ENCODE measurements around the gene SYTL5. TPM values are rescaled to one million over a fixed set of nuclear protein-coding genes. Genes with fewer than 3 reads are reported as not detected.

Gene SYTL5
- total and polyA plus RNA-seq, 9 donors = 0.07 to 0.39 (median 0.20) TPM

GRCh38 chrX:38085813-38086212, 79.5 kb downstream of the SYTL5 start:
- Histone ChIP-seq H3K4me1 (ENCODE audit: control insufficient read depth, insufficient read depth, low read length) (no peaks in the 10 kb centered on the region), H3K27ac (ENCODE audit: low read length) (no peak overlapping the region), H3K9me3 (replicated peaks; ENCODE audit: control insufficient read depth, low read depth, low read length) (no peaks in the 10 kb centered on the region), H3K36me3 (ENCODE audit: control insufficient read depth, insufficient read depth, low read length) (no peaks in the 10 kb centered on the region), H3K4me3 (ENCODE audit: low read length) (no peak overlapping the region), H3K27me3 (ENCODE audit: control insufficient read depth, insufficient read depth, low read length) (peaks cover 8% of the 10 kb centered on the region)
- no peak for DNase-seq
- 43% methylated on average over 3 of the region's 4 CpGs for WGBS (ENCODE audit: insufficient coverage)

- Histone ChIP-seq H3K4me3 (ENCODE audit: low read length) (no peak overlapping the region), H3K9me3 (replicated peaks; ENCODE audit: control insufficient read depth, low read depth, low read length) (no peaks in the 10 kb centered on the region), H3K27ac (ENCODE audit: low read length) (no peak overlapping the region), H3K4me1 (ENCODE audit: control insufficient read depth, insufficient read depth, low read length) (no peaks in the 10 kb centered on the region), H3K27me3 (ENCODE audit: control insufficient read depth, insufficient read depth, low read length) (peaks cover 10% of the 10 kb centered on the region), H3K36me3 (ENCODE audit: control insufficient read depth, insufficient read depth, low read length) (no peaks in the 10 kb centered on the region)
- DNase-seq = no peak
- WGBS (ENCODE audit: insufficient coverage) = no CpG with 5 or more reads among the region's 4 CpGs
Observed at GRCh38 chrX:38086451-38087215, 80.3 kb downstream of the SYTL5 start.

- Histone ChIP-seq H3K4me1 (ENCODE audit: control insufficient read depth, insufficient read depth, low read length) (no peaks in the 10 kb centered on the region), H3K9me3 (replicated peaks; ENCODE audit: control insufficient read depth, low read depth, low read length) (no peaks in the 10 kb centered on the region), H3K36me3 (ENCODE audit: control insufficient read depth, insufficient read depth, low read length) (no peaks in the 10 kb centered on the region), H3K4me3 (ENCODE audit: low read length) (no peak overlapping the region), H3K27ac (ENCODE audit: low read length) (no peak overlapping the region), H3K27me3 (ENCODE audit: control insufficient read depth, insufficient read depth, low read length) (peaks cover 14% of the 10 kb centered on the region)
- no peak for DNase-seq
- WGBS (ENCODE audit: insufficient coverage) = no CpG with 5 or more reads among the region's 1 CpG
Observed at GRCh38 chrX:38087594-38087993, 81.2 kb downstream of the SYTL5 start.

- Histone ChIP-seq H3K4me1 (ENCODE audit: control insufficient read depth, insufficient read depth, low read length) (no peaks in the 10 kb centered on the region), H3K4me3 (ENCODE audit: low read length) (no peak overlapping the region), H3K27me3 (ENCODE audit: control insufficient read depth, insufficient read depth, low read length) (peaks cover 14% of the 10 kb centered on the region), H3K9me3 (replicated peaks; ENCODE audit: control insufficient read depth, low read depth, low read length) (no peaks in the 10 kb centered on the region), H3K36me3 (ENCODE audit: control insufficient read depth, insufficient read depth, low read length) (no peaks in the 10 kb centered on the region), H3K27ac (ENCODE audit: low read length) (no peak overlapping the region)
- no peak for DNase-seq
- WGBS (ENCODE audit: insufficient coverage) = 89% methylated on average over 1 of the region's 8 CpGs
Observed at GRCh38 chrX:38089173-38089982, 83.0 kb downstream of the SYTL5 start.

- Histone ChIP-seq H3K36me3 (ENCODE audit: control insufficient read depth, insufficient read depth, low read length) (no peaks in the 10 kb centered on the region), H3K4me1 (ENCODE audit: control insufficient read depth, insufficient read depth, low read length) (no peaks in the 10 kb centered on the region), H3K4me3 (ENCODE audit: low read length) (no peak overlapping the region), H3K27me3 (ENCODE audit: control insufficient read depth, insufficient read depth, low read length) (peaks cover 5% of the 10 kb centered on the region), H3K9me3 (replicated peaks; ENCODE audit: control insufficient read depth, low read depth, low read length) (peaks cover 6% of the 10 kb centered on the region), H3K27ac (ENCODE audit: low read length) (no peak overlapping the region)
- no CpG with 5 or more reads among the region's 4 CpGs for WGBS (ENCODE audit: insufficient coverage)
- DNase-seq = no peak
Observed at GRCh38 chrX:38095971-38096529, 89.7 kb downstream of the SYTL5 start.

GRCh38 chrX:38099688-38100087, 93.3 kb downstream of the SYTL5 start:
- Histone ChIP-seq H3K9me3 (replicated peaks; ENCODE audit: control insufficient read depth, low read depth, low read length) (peaks cover 6% of the 10 kb centered on the region), H3K4me3 (ENCODE audit: low read length) (no peak overlapping the region)
- DNase-seq = no peak

GRCh38 chrX:38102240-38102639, 95.9 kb downstream of the SYTL5 start:
- peaks cover 6% of the 10 kb centered on the region for H3K9me3 ChIP-seq (replicated peaks; ENCODE audit: control insufficient read depth, low read depth, low read length)
- no peak overlapping the region for H3K27ac ChIP-seq (ENCODE audit: low read length)
- no peak overlapping the region for H3K4me3 ChIP-seq (ENCODE audit: low read length)
- 80% methylated on average over 1 of the region's 2 CpGs for WGBS (ENCODE audit: insufficient coverage)
- DNase-seq = no peak
- H3K27me3 ChIP-seq (ENCODE audit: control insufficient read depth, insufficient read depth, low read length) = peaks cover 5% of the 10 kb centered on the region
- no peaks in the 10 kb centered on the region for H3K36me3 ChIP-seq (ENCODE audit: control insufficient read depth, insufficient read depth, low read length)
- peaks cover 3% of the 10 kb centered on the region for H3K4me1 ChIP-seq (ENCODE audit: control insufficient read depth, insufficient read depth, low read length)

More at GRCh38 chrX:38099688-38100087, 93.3 kb downstream of the SYTL5 start:
- Histone ChIP-seq H3K27ac (ENCODE audit: low read length) (no peak overlapping the region), H3K4me1 (ENCODE audit: control insufficient read depth, insufficient read depth, low read length) (no peaks in the 10 kb centered on the region), H3K27me3 (ENCODE audit: control insufficient read depth, insufficient read depth, low read length) (no peaks in the 10 kb centered on the region), H3K36me3 (ENCODE audit: control insufficient read depth, insufficient read depth, low read length) (no peaks in the 10 kb centered on the region)

- no peak overlapping the region for H3K4me3 ChIP-seq (ENCODE audit: low read length)
- no peak overlapping the region for H3K27ac ChIP-seq (ENCODE audit: low read length)
- WGBS (ENCODE audit: insufficient coverage) = no CpG with 5 or more reads among the region's 1 CpG
Observed at GRCh38 chrX:38102875-38103274, 96.5 kb downstream of the SYTL5 start.

GRCh38 chrX:38103857-38104812, 97.8 kb downstream of the SYTL5 start:
- peaks cover 5% of the 10 kb centered on the region for H3K27me3 ChIP-seq (ENCODE audit: control insufficient read depth, insufficient read depth, low read length)
- H3K27ac ChIP-seq (ENCODE audit: low read length) = no peak overlapping the region
- no peak overlapping the region for H3K4me3 ChIP-seq (ENCODE audit: low read length)
- no CpG with 5 or more reads among the region's 5 CpGs for WGBS (ENCODE audit: insufficient coverage)
- no peak for DNase-seq
- peaks cover 4% of the 10 kb centered on the region for H3K4me1 ChIP-seq (ENCODE audit: control insufficient read depth, insufficient read depth, low read length)
- peaks cover 6% of the 10 kb centered on the region for H3K9me3 ChIP-seq (replicated peaks; ENCODE audit: control insufficient read depth, low read depth, low read length)
- no peaks in the 10 kb centered on the region for H3K36me3 ChIP-seq (ENCODE audit: control insufficient read depth, insufficient read depth, low read length)

More at GRCh38 chrX:38102875-38103274, 96.5 kb downstream of the SYTL5 start:
- Histone ChIP-seq H3K9me3 (replicated peaks; ENCODE audit: control insufficient read depth, low read depth, low read length) (peaks cover 6% of the 10 kb centered on the region), H3K4me1 (ENCODE audit: control insufficient read depth, insufficient read depth, low read length) (peaks cover 4% of the 10 kb centered on the region), H3K36me3 (ENCODE audit: control insufficient read depth, insufficient read depth, low read length) (no peaks in the 10 kb centered on the region), H3K27me3 (ENCODE audit: control insufficient read depth, insufficient read depth, low read length) (peaks cover 5% of the 10 kb centered on the region)
- no peak for DNase-seq

Measured in muscle of leg (tissue), 11 donors.